ENCODE data around the gene PDCL2.
"Not testable (repeated sequence)": the region's sequence is repeated elsewhere in the genome, so short reads cannot be mapped to it uniquely, and the experiment has no call there.

The PDCL2 gene

GRCh38 chr4:55560096-55560495 is 31.9 kb downstream of the PDCL2 start:
- no peak for TF ChIP-seq CTCF (IDR thresholded peaks at IDR 0.05; ENCODE audit: low read depth, low read length, missing control alignments)
- Histone ChIP-seq H3K27ac (no peak overlapping the region), H3K4me3 (ENCODE audit: low read depth, low read length) (no peak overlapping the region), H3K36me3 (replicated peaks) (no peaks in the 10 kb centered on the region), H3K27me3 (replicated peaks) (no peaks in the 10 kb centered on the region)
- in situ Hi-C loops (cut with HindIII; ENCODE audit: low pct_ligation_motif_present, low sequenced_read_pairs): no loop called here
- no peak for DNase-seq

GRCh38 chr4:55554453-55555030 is 37.5 kb downstream of the PDCL2 start:
- DNase-seq: no peak
- TF ChIP-seq CTCF (IDR thresholded peaks at IDR 0.05; ENCODE audit: low read depth, low read length, missing control alignments): peak; percentile 51
- Histone ChIP-seq H3K4me3 (ENCODE audit: low read depth, low read length) (no peak overlapping the region), H3K36me3 (replicated peaks) (no peaks in the 10 kb centered on the region), H3K27ac (no peak overlapping the region), H3K27me3 (replicated peaks) (no peaks in the 10 kb centered on the region)
- in situ Hi-C loops (cut with HindIII; ENCODE audit: low pct_ligation_motif_present, low sequenced_read_pairs): no loop called here

- in situ Hi-C loops (cut with HindIII; ENCODE audit: low pct_ligation_motif_present, low sequenced_read_pairs): no loop called here
- Histone ChIP-seq H3K4me3 (ENCODE audit: low read depth, low read length) (no peak overlapping the region), H3K36me3 (replicated peaks) (no peaks in the 10 kb centered on the region), H3K27me3 (replicated peaks) (no peaks in the 10 kb centered on the region), H3K27ac (no peak overlapping the region)
- DNase-seq: no peak
- TF ChIP-seq CTCF (IDR thresholded peaks at IDR 0.05; ENCODE audit: low read depth, low read length, missing control alignments): no peak
Measured at GRCh38 chr4:55553441-55554201, 38.4 kb downstream of the PDCL2 start.

- H3K36me3 ChIP-seq (replicated peaks); H3K27me3 ChIP-seq (replicated peaks): not testable (repeated sequence)
Measured at GRCh38 chr4:55551964-55552363, 40.1 kb downstream of the PDCL2 start.

GRCh38 chr4:55549888-55550287 is 42.2 kb downstream of the PDCL2 start:
- in situ Hi-C loops (cut with HindIII; ENCODE audit: low pct_ligation_motif_present, low sequenced_read_pairs): no loop called here
- H3K27ac ChIP-seq: no peak overlapping the region

More at GRCh38 chr4:55551964-55552363, 40.1 kb downstream of the PDCL2 start:
- DNase-seq; in situ Hi-C loops (cut with HindIII; ENCODE audit: low pct_ligation_motif_present, low sequenced_read_pairs); H3K4me3 ChIP-seq (ENCODE audit: low read depth, low read length); H3K27ac ChIP-seq: not testable (repeated sequence)

More at GRCh38 chr4:55549888-55550287, 42.2 kb downstream of the PDCL2 start:
- DNase-seq: peak; percentile 47
- no peak overlapping the region for H3K4me3 ChIP-seq (ENCODE audit: low read depth, low read length)
- H3K27me3 ChIP-seq (replicated peaks): no peaks in the 10 kb centered on the region
- TF ChIP-seq CTCF (IDR thresholded peaks at IDR 0.05; ENCODE audit: low read depth, low read length, missing control alignments): no peak
- H3K36me3 ChIP-seq (replicated peaks): no peaks in the 10 kb centered on the region

All from brain microvascular endothelial cell (primary cell).